Measurements from ENCODE around the gene ELMO3.

The ELMO3 gene

DNA sequence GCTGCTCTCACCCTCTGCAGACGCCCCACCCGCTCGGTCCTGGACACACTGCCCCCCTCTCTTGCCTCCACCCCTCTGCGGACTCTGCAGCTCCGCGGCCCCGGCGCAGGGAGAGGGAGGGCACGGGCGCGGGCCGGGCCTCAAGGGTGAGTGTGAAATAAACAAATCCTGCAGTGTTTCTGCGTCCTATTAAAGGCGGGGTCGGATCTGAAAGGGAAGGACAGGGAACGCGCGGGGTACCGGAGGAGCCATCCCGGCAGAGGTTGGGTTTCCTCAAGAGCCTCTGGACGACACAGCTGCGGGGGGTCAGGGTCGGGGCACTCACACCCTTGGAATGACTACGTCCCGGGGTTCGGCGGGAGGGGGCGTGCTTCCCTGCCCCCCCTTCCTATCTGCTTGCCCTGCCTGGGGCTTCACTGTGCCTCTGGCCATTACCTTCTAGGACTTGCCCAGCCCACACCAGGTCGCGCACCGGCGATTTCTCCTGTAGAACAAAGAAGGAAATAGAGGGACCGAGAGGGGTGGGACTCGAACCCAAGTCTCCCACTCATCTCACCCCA lies 34.9 kb upstream of the ELMO3 start:
- no peak for DNase-seq

DNA sequence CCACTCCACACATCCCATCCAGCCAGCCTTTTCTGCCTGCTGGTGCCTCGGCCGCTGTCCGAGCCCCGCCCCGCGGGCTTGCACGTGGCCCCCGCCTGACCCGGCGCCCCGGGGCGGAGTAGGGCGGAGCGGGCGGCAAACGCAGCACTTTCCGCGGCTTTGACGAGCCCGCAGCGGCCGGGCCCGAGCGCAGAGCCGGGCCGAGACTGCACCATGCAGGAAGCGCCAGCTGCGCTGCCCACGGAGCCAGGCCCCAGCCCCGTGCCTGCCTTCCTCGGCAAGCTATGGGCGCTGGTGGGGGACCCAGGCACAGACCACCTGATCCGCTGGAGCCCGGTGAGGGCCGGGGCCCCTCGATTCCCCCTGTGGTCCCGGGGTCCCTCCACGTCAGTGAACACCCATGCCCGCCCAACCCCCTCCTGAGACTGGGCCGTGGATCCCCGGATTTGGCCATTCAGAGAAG lies 34.3 kb upstream of the ELMO3 start, which contains the start of gene HSF4:
Gene HSF4, plus strand, starts transcription at position 147 of the 463 bp plus-strand sequence. Its CDS starts 67 bp downstream, at position 214.
- no peak for DNase-seq

DNA sequence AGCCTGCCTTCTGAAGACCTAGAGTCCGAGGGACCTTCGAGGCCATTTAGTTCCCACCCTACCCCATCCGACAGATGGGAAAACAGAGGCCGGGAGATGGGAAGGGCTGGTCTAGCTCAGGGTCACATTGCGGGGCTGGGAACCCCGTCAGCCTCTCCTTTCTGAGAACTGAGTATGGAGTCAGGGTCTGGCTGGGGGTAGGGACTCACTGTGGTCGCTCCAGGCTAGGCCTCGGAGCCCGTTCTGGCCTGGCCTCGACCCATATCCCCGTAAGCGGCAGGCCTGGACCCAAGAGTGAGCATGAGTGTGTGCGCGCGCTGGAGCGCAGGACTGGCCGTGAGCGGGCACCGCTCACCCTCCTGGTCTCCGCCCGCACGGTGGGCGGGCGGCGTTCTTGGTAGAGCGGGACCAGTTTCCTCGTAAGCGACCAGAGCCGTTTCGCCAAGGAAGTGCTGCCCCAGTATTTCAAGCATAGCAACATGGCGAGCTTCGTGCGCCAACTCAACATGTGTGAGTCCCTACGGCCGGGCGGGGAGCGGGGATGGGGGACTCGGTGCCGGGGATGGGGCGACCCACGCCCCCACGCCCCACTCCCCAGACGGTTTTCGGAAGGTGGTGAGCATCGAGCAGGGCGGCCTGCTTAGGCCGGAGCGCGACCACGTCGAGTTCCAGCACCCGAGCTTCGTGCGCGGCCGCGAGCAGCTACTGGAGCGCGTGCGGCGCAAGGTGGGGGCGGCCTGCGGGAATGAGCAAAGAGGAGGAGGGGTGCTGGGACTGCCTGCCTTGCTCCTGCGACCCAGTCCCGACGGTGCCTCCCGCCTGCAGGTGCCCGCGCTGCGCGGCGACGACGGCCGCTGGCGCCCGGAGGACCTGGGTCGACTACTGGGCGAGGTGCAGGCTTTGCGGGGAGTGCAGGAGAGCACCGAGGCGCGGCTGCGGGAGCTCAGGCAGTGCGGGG lies 33.5 kb upstream of the ELMO3 start:
- no peak for DNase-seq

DNA sequence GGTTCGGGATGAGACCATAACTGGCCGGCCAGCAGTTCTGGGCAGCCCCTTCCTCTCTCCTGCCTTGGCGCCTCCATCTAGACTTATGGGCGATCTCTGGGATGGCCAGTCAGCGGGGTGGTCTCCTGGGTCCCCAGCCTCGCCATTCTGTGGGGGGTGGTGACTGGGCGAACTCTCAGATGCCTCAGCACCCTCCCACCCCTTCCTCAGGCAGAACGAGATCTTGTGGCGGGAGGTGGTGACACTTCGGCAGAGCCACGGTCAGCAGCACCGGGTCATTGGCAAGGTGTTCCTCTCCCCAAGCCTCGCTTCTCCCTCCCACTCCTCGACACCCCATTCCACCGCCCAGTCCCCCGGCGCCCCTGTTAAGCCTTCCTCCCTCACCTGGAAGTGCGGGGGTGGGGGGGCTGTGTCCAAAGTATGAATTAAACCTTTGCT lies 32.8 kb upstream of the ELMO3 start:
- no peak for DNase-seq

DNA sequence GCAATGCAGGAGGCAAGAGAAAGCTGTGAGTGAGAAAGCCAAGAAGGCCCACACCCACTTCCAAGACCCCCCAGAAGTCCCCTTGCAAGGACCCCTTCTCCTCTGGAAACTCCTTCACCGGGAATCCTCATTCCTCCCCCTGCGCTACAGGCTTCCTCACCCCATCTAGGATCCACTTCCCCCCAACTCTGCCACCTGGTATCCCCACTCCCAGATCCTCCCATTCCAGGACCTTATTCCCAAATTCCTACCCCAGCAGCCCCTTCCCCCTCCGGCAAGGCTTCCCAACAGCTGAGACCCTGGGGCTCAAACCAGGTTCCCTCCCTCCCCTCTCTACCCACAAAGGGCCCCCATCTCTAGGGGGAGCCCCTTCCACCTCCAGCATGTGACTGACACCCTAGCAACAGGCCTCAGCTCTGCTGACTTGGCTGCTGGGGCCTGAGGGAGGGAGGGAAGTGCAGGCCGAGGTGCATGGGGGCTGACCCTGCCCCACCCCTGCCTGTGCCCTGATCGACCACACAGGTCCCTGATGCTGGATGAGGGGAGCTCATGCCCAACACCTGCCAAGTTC lies 32.2 kb upstream of the ELMO3 start:
- DNase-seq = no peak

DNA sequence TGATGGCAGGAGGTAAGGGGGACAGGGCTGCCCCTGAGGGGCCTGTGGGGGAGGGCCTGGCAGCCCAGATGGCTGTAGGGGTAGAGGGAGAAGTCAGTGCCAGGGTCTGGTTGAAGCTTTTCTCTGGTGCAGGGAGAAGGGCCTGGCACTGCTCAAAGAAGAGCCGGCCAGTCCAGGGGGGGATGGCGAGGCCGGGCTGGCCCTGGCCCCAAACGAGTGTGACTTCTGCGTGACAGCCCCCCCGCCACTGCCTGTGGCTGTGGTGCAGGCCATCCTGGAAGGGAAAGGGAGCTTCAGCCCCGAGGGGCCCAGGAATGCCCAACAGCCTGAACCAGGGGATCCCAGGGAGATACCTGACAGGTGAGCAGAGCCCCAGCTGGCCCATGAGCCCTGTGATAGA lies 31.3 kb upstream of the ELMO3 start:
- DNase-seq = no peak

DNA sequence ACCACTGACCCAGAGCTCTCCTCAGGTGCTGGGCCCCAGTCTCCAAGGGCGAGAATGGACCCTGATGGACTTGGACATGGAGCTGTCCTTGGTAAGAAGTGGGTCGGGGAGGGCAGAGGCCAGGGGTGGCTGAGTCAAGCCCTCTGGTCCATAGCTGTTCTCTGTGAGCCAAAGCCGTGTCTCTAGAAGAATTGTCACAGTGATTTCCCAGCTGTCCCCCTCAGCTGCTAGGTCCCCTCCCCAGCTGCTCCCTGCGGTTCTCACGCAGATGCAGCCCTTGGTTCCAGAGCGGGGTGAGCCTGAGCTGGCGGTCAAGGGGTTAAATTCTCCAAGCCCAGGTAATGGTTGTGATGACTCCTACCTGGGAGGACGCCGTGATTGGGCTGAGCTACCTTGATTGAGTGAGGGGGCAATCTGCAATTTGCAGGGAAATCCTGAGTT lies 29.9 kb upstream of the ELMO3 start:
- DNase-seq = no peak

DNA sequence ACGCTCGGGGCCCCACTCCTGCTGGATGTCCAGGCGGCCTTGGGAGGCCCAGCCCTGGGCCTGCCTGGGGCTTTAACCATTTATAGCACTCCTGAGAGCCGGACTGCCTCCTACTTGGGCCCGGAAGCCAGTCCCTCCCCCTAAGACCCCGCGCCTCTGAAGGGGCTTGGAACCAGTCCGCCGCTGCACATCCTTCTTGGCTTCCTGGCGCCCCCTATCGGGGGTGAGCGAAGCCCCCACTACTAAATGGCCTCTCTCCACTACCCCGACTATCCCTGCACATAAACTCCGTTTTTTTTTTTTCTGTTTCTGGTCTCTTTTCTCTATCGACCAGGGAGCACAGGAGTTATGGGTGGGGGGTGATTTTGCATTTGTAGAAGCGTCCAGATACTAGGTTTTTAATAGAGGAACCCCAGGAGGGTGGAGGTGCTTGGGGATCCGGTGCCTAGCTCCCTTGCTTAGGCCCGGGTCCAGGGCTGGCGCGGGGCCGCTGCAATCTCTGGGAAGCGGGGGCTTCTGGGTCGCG lies 29.2 kb upstream of the ELMO3 start:
- DNase-seq = no peak

DNA sequence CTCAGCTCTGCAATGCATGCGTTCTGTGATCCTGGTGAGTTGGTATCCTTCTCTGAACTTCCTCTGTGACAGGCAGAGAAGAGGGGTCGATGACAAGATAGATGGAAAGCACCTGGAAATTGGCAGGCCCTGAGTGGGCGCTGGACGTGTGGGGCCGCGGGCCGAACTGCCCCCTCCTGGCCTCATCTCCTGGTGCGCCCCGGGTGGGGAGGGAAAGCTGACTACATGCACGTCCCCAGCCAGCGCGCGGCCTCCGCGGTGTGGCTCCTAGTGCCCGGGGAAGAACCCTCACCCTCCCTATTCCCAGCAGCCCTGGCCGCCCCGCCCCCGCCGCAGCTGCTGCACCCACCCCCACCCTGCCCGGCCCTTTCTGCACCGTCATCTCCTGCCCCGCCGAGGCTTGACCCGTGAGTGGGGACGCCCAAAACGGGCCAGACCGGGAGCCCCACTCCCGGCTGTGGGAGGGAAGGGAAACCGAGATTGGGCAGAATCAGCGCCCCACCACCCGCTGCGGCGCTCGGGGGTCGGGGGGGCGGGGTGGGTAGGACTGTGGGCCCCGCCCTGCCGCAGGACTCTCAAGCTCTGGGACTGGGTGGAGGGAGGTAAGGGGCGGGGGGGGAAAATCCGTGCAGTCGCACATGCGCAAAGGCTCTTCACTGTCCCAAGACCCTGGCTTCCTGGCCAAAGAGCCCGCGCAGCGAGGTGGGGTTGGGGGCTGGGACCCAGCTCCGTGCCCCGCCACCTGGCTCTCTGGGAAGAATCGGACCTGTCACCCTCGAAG lies 28.6 kb upstream of the ELMO3 start, which contains the start of gene NOL3:
Gene NOL3, plus strand, starts transcription at position 371 of the 781 bp plus-strand sequence.
- no peak for DNase-seq

DNA sequence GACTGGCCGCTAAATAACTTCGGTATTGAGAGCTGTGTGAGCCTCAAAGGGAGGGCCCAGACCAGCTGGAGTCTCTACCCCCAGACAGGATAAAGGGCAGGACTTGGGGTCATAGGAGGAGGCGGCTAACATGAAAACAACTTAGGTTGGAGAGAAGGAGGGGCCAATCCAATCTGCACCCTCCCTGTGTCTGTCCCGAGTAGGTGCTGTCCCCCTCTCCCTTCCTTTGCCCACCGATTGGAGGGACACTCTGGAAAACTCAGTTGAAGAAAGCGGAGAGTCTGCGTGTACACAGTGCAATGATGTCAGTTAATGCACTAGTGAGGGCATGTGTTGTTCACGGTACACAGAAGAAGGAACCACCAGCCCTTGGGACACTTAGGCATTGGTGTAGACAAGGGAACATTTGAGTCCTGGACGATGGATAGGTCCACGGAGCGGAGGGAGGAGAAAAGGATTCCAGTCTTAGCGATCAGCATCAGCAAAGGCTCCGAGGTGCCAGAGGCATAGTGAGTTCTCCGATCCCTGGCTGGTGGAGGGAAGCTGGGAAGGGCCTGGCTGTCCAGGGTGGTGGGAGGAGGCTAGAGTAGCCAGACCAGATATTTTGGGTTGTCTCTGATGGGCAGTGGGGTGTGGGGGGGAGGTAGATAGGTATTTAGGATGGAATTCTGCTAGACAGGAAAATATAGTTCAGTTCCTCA lies 27.8 kb upstream of the ELMO3 start:
- DNase-seq = no peak

DNA sequence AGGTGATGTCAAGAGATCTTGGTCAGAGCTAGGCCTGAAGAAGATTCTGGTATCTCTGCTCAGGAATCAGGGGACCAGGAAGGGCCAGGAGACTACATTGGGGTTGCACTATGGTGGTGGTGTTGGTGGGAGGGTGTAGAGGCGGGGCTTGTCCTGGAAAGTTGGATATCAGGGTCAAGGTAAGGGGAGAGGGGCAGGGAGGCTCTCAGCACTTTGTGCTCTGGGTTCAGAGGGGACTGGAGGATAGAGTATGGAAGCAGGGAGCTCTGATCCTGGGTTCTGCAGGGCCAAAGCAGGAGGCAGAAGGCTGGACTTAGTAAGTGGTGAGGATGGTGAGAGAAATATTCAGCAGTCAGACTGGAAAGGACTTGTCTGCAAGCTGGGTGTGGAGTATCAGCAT lies 25.6 kb upstream of the ELMO3 start:
- no peak for DNase-seq

DNA sequence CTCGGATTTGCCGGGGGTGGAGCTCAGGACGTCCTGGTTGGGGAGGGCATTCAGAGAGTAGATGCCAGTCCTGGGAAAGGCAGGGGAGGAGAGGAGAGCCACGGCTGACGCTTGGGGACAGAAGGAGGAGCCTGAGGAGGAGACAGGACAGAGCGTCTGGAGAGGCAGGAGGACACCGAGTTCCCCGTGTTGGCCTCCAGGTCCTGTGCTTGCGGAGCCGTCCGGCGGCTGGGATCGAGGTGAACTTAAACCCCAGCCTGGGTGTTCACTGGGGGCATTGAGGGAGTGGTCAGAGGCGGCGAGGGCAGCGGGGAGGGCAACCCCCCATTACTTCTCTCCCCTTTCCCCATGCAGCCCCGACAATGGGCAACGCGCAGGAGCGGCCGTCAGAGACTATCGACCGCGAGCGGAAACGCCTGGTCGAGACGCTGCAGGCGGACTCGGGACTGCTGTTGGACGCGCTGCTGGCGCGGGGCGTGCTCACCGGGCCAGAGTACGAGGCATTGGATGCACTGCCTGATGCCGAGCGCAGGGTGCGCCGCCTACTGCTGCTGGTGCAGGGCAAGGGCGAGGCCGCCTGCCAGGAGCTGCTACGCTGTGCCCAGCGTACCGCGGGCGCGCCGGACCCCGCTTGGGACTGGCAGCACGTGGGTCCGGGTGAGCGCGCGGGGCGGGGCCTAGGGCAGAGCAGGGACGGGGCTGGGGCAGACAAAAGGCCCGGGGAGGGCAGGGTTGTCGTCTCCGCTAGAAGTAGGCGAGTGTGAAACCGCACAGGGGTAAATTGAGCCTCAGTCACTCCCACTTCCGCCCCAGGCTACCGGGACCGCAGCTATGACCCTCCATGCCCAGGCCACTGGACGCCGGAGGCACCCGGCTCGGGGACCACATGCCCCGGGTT lies 24.9 kb upstream of the ELMO3 start:
- peak; percentile 34 for DNase-seq

DNA sequence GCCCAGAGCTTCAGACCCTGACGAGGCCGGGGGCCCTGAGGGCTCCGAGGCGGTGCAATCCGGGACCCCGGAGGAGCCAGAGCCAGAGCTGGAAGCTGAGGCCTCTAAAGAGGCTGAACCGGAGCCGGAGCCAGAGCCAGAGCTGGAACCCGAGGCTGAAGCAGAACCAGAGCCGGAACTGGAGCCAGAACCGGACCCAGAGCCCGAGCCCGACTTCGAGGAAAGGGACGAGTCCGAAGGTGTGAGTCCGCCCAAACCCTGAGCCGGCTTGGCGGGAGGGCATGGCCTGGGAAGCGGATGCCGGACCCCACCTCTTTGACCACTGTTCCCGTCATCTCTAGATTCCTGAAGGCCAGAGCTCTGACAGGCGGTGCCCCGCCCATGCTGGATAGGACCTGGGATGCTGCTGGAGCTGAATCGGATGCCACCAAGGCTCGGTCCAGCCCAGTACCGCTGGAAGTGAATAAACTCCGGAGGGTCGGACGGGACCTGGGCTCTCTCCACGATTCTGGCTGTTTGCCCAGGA lies 24.2 kb upstream of the ELMO3 start:
- no peak for DNase-seq

DNA sequence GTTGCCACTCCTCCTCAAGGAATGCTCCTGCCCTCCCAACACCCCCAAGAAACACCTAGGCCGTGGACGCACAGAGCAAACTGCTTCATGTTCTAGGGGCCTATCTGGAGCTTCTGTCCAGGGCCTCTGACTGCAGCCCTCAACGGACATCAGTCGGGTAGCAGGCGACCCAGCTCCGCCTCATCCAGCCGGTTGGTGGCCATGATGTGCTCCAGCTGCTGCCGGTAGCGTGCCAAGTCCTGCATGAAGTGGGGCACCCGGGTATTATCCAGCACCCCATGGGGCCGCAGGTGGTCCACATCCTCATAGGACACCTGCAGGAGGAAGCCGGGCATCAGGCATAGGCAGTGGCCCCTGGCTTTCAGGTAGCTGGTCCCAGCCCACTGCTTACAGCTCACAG lies 22.3 kb upstream of the ELMO3 start:
- DNase-seq = no peak

DNA sequence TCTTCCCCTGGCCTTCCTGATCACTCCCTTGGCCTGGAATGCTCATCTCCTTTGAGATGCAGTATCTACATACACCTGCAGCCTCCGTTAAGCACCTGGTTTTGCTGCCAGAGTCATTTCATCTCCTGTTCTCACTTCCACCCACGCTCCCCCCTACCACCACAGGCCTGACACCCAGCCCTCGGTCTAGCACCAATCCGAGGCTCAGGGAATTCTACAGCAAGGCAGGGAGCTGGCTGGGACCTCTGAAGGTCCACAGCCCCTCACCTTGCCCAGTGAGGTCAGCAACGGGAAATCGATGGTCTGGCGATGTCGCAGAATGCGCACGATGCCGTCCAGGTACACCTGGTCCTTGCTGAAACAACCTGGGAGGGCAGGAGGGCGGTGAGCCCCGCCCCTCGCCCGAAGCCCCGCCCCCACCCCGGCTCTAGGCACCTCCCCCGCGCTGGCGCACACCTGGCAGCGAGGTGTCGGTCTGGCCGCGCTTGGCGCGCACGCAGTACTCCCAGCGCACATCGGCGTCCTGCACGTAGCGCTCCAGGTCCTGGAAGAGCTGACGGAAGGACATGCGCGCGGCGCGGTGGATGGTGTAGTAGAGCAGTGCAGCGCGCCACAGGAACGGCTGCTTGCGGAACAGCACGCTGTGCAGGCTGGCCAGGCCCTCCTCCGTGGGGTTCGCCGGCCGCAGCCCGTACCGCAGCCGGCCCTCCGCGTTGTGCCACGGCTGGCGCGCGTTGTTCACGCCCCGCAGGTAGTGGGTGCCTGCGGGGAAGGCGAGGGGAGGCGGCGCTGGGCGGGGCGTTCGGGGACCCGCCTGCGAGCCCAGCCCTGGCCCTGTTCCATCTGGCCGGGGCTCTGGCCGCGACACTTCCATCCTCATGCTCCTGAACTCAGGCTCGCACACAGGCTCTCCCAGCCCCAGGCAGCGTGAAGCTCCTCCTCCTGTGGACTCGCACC lies 20.9 kb upstream of the ELMO3 start:
- DNase-seq = peak; percentile 30

DNA sequence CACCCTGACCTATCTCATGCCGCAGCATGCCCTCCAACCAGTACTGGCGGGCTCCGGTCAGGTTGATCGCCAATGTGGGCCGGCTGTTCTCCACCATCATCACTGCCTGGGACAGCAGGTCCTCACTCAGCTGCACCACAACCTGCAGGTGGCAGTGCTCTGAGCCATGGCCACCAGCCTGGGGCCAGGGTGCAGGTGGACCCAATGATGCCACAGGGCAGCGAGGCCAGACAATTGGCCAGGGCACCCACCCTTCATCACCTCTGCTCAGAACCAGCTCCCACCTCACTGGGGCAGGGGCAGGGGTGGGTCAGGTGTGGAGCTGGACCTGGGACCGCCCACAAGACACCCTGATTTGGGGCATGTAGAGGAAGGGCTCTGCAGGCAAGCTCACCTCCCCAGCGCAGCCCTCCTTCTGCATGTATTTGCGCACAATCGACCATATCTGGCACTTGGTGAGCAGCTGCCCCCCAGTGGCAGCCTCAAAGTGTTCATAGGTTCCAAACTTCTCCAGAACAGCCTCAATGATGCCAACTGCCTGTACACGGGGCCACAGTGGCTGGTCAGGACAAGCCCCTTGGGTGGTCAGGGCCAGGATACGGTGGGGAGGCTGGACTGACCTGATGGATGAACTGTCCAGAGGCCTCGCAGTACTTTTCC lies 19.4 kb upstream of the ELMO3 start:
- DNase-seq = peak; percentile 13

DNA sequence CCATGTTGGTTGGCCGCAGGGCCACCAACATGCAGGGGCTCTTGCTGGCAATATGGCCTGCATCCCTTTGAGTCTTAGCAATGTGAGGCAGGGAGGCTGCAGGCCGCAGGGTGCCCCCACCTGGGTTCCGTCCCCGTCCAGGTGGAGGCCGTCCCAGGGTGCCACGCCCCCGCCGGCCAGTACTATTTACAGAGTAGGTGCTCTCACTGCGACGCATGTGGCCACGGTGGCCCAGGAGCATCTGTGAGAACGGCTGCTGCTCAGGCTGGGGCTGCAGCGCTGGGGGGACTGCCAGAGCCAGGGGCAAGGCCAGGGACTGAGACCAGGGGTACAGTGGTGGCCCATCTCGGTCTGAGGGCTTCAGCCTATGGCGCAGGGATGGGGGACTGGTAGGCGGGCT lies 18.8 kb upstream of the ELMO3 start:
- no peak for DNase-seq

DNA sequence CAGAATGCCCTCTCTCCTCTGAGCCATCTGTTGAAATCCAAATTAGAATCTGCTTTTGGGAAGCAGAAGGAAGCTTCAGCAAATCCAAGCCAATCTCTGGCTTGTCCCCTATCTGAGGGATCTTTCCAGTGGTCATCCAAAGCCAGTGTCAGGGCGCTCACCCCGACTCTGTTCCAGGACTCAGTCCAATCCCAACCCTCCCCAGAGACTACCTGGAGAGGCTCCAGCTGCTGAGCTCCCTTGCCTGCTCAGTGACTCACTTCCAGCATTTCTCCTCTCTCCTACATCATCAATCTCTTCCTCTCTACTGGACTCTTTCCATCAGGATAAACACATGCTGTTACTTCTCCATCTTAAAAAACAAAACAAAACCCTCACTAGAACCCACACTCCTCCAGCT lies 17.6 kb upstream of the ELMO3 start:
- no peak for DNase-seq

DNA sequence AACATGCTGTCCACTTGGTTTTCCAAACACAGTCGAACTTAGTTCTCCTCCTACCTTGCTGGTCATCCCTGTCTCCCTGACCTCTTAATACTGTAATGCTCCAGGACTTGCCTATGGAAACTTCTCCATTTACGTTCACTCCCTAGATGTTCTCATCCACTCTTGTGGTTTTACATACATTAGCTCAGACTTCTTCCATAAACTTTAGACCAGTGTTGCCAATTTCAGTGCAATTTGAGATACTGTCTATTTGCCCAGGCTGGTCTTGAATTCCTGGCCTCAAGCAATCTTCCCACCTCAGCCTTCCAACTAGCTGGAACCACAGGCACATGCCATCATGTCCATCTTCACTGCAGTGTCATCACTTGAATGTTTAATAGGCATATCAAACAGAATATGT lies 16.6 kb upstream of the ELMO3 start:
- DNase-seq = no peak

Measured in MV-4-11 (cell line).